Measurements from ENCODE around the gene HMGB2. TPM values are rescaled to one million over a fixed set of nuclear protein-coding genes. Genes with fewer than 3 reads are reported as not detected.

The HMGB2 gene
- total RNA-seq, 1 donor from 2014 or later: 201 TPM

DNA sequence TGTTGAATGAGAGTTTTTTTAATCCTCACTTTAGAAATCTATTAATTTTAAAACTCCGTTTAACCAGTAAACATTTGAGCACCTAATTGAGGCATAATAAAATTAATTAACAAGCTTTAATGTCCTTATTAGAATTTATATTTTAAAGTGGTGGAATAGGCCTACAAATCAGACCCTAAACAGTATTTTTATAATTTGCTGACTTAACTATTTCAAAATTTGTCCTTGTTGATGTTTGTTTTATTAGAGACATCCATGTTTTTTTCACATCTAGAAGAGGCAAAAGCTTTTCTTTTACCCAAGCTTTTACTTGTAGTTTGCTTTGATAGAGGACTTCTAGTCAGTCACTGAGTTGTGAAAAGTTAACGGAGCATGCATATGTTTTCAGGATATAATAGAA is 40.4 kb upstream of the HMGB2 start:
- TF ChIP-seq, protein P1, sequence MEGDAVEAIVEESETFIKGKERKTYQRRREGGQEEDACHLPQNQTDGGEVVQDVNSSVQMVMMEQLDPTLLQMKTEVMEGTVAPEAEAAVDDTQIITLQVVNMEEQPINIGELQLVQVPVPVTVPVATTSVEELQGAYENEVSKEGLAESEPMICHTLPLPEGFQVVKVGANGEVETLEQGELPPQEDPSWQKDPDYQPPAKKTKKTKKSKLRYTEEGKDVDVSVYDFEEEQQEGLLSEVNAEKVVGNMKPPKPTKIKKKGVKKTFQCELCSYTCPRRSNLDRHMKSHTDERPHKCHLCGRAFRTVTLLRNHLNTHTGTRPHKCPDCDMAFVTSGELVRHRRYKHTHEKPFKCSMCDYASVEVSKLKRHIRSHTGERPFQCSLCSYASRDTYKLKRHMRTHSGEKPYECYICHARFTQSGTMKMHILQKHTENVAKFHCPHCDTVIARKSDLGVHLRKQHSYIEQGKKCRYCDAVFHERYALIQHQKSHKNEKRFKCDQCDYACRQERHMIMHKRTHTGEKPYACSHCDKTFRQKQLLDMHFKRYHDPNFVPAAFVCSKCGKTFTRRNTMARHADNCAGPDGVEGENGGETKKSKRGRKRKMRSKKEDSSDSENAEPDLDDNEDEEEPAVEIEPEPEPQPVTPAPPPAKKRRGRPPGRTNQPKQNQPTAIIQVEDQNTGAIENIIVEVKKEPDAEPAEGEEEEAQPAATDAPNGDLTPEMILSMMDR (conservative IDR thresholded peaks at IDR 0.05): no peak
- H3K9me3 Mint-ChIP-seq: no peaks in the 10 kb centered on the region
- no peaks in the 10 kb centered on the region for H3K27me3 Mint-ChIP-seq
- H3K36me3 Mint-ChIP-seq: peaks cover 7% of the 10 kb centered on the region
- no peak overlapping the region for H3K27ac Mint-ChIP-seq
- no peak overlapping the region for H3K4me3 Mint-ChIP-seq
- DNase-seq (ENCODE audit: extremely low spot score, unreplicated experiment): no peak
- H3K4me1 Mint-ChIP-seq (ENCODE audit: unreplicated experiment): peaks cover 9% of the 10 kb centered on the region

DNA sequence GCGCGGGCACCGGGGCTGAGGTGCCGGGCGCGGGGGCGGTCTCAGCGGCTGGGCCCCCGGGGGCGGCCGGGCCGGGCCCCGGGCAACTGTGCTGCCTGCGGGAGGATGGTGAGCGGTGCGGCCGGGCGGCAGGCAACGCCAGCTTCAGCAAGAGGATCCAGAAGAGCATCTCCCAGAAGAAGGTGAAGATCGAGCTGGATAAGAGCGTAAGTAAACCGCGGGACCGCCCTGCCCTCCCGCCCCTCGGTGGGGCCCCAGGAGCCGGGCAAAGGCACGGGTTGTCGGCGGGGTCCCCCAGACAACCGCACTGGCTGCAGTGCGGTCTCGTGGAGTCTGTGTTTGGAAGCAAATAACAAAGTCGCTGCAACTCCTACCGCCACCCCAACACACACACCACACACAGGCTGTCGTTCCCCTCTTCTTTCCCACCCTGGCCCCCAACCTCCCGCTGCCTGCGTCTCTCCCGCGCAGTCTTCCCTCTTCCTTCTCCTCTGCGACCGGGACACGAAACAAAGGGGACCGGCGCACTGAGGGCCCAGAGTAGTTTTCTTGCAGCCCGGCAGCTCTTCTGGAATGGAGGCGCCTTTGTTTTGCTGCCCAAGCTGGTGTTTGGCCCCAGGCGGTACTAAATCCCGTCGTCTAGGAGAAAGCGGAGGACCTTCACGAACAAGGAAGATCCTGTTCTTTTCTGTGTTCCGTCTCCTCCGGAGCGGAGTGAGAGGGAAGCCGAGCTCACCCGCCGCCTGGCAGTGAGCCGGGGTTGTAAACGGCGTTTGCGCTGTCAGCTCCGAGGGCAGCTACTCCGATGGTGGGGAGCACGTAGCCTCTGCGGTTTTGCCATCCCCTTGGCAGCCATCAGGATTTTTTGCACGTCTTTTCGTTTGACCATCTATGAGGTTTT is 37.4 kb upstream of the HMGB2 start:
- Mint-ChIP-seq H3K4me1 (ENCODE audit: unreplicated experiment) (peaks cover 12% of the 10 kb centered on the region), H3K36me3 (peaks cover 7% of the 10 kb centered on the region)
- TF ChIP-seq, protein P1 (conservative IDR thresholded peaks at IDR 0.05): no peak

DNA sequence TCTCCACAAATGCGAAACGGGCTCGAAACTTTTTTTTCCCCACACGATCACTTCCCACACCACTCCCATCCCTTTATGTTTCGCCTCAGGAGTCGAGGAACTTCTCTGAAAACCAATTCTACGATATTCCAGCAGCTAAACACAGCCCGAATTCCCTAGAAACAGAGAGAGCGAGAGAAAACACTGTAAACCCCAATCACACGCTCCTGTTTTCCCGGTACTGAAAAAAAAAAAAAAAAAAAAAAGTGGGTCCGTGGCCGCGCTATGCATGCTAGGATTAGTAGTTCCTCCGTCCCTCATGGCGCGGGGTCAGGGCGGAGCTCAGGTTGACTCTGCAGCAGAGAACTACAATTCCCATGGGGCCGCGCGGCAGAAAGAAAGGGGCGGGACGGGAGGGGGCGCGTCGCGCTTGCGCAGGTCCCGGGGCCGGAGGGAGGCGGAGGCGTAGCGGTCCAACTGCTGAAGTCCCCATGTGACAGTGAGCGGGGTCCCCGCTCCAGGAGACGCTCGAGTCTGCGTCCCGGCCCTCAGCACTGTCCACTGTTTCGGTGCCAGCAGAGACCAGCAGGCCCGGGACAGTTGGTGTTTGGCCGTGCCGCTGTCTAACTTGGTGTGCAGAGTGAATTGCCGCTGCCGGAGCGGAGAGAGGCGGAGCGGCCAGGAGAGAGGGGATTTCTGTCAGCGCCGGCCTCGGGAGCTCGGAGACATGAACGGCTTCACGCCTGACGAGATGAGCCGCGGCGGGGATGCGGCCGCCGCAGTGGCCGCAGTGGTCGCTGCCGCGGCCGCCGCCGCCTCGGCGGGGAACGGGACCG is 36.5 kb upstream of the HMGB2 start, which contains the start of gene SAP30:
SAP30 (plus strand) TSS at position 478 of the 815 bp plus-strand sequence; CDS start at position 707, 229 bp downstream.
- Mint-ChIP-seq H3K9me3 (no peaks in the 10 kb centered on the region), H3K4me3 (peak within 1 kb of the TSS; percentile 100), H3K36me3 (peaks cover under 1% of the 10 kb centered on the region), H3K4me1 (ENCODE audit: unreplicated experiment) (peaks cover 12% of the 10 kb centered on the region), H3K27ac (peak within 1 kb of the TSS; percentile 96), H3K27me3 (no peaks in the 10 kb centered on the region)
- DNase-seq (ENCODE audit: extremely low spot score, unreplicated experiment): peak; percentile 97
- TF ChIP-seq, protein P1 (conservative IDR thresholded peaks at IDR 0.05): no peak

More for the DNA sequence above, 37.4 kb upstream of the HMGB2 start:
- peak overlapping the region; percentile 96 for H3K27ac Mint-ChIP-seq
- peak; percentile 77 for DNase-seq (ENCODE audit: extremely low spot score, unreplicated experiment)
- H3K27me3 Mint-ChIP-seq: no peaks in the 10 kb centered on the region
- peak overlapping the region; percentile 97 for H3K4me3 Mint-ChIP-seq
- no peaks in the 10 kb centered on the region for H3K9me3 Mint-ChIP-seq

DNA sequence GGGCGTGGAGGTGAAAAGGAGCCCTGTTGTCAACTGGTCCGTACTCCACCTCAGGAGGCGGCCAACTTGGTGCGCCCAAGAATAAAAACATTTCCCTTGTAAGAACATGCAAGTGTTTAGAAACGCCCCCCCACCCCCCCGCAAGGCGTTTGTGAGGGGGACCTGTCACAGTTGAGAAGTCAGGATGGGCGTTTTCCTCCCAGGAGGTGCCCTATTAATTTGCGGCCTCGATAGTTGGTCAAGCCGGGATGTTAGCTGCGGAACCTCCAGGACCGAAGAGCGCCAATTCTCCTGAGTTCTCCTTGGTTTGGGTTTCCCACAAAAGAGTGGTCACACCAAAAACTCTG is 35.9 kb upstream of the HMGB2 start:
- no peaks in the 10 kb centered on the region for H3K9me3 Mint-ChIP-seq
- peaks cover 12% of the 10 kb centered on the region for H3K4me1 Mint-ChIP-seq (ENCODE audit: unreplicated experiment)
- TF ChIP-seq, protein P1 (conservative IDR thresholded peaks at IDR 0.05): no peak
- H3K4me3 Mint-ChIP-seq: peak overlapping the region; percentile 100
- H3K36me3 Mint-ChIP-seq: no peaks in the 10 kb centered on the region
- no peaks in the 10 kb centered on the region for H3K27me3 Mint-ChIP-seq
- peak overlapping the region; percentile 96 for H3K27ac Mint-ChIP-seq
- no peak for DNase-seq (ENCODE audit: extremely low spot score, unreplicated experiment)

DNA sequence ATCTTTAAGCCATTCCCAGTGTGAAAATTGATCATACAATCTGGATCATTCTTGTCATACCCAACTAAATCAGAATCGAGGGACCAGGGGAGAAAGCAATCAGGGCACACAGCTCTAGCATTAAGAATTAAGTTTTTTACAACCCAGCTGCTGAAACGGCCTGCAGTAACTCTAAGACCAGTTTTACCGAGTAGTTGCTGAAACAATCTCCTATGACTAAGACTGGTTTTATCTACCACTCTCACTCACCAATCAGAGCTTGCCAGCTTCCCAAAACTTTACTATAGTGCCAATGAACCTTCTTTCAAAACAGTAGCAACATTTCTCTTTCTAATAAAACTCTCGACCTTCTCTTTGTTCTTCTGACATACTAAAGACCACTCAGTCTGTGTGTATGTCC is 33.8 kb upstream of the HMGB2 start:
- Mint-ChIP-seq H3K27ac (no peak overlapping the region), H3K4me1 (ENCODE audit: unreplicated experiment) (peaks cover 7% of the 10 kb centered on the region), H3K36me3 (no peaks in the 10 kb centered on the region), H3K4me3 (no peak overlapping the region), H3K27me3 (no peaks in the 10 kb centered on the region), H3K9me3 (no peaks in the 10 kb centered on the region)
- no peak for DNase-seq (ENCODE audit: extremely low spot score, unreplicated experiment)
- TF ChIP-seq, protein P1 (conservative IDR thresholded peaks at IDR 0.05): no peak
